GM18517 (cell line): ENCODE measurements around the gene TSACC.

ENCODE experiments used
- ATAC-seq: cut with Tn5 transposase; IDR thresholded peaks from one replicate; pipeline ENCODE4 v1.9.1; 2021; ENCODE audit warnings: mild to moderate bottlenecking, moderate library complexity; ENCODE audit not compliant: unreplicated experiment

The TSACC gene

DNA sequence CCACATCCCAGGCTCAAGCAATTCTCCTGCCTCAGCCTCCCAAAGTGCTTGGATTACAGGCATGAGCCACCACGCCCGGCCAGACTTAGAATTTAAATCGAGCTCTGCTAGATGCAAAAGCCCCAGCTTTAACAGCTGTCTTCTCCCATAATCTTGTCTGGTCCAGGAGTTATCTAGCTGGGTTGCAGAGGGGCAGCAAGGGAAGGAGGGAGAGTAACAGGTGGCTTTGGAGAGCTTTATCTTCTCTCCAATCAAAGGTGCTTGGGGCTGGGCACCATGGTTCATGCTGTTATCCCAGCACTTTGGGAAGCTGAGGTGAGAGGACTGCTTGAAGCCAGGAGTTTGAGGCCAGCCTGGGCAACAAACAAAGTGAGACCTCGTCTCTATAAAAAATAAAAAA is 34.5 kb downstream of the TSACC start:
- ATAC-seq = no peak

DNA sequence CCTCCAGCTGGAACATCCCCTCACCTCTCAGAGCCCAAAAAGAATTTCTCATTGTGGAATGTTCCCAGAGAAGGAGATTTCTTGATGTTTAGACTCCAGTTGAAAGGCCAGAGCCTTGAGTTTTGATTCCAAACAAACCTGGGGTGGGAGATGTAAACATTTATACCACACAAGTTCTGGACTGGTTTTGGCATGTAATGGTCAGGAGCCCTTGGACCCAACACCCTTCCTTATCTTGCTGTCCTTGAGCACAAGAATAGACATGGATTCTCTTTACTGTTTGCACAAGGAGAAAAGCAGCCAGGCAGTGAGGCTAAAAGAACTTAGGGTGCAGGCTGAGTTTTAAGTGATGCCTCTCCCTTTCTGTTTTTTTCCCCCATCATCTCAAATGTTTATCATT is 35.2 kb downstream of the TSACC start:
- ATAC-seq = no peak

DNA sequence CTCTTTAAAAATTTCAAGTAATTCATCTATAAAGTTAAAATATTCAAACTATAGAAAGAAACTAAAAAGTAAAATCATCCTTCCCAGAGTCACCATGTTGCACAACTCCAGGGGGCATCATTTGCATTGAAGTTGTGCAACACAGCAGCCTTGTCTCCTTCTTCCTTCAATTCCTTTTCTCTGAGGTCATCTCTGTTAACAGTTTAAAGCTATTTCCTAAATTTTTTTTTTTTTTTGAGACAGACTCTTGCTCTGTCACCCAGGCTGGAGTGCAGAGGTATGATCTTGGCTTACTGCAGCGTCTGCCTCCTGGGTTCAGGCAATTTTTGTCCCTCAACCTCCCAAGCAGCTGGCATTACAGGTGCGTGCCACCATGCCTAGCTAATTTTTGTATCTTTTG is 37.8 kb downstream of the TSACC start:
- no peak for ATAC-seq

DNA sequence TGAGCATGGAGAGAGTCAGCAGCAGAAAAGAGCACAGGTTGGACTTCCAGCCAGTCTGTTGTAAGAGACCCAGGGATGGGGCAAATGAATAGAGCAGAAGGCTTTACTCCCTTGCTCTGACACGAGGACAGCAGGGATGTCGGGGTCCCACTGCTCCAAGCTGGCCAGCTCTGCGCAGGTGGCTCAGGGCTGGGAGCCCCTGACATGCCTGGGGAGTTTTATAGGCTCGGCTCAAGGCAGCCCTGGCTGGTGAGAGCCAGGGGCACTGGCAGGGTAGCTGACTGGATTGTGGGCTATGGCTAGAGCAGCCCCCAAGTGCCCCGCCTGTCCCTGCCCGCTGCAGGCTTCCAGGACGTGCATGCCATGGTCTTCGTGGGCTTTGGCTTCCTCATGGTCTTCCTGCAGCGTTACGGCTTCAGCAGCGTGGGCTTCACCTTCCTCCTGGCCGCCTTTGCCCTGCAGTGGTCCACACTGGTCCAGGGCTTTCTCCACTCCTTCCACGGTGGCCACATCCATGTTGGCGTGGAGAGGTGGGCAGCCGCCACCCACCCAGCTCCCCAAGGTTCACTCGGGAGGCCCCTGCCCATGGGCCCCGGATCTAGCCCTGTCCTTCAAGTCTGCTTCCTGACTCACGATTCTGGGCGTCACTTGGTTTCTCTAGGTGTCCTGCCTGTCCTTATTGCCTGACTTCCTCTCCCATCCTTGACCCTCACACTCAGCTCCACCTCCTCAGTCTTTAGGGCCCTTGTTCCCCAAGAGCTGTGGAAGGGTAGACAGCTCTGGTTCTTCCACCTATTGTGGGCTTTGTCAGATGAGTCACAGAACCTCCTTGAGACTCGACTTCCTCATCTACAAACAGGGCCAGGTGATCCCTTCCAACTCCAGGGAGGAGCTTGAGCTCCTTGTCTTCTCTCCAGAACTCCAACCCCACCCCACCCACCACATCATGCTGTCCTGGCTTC is 38.9 kb downstream of the TSACC start:
- no peak for ATAC-seq

DNA sequence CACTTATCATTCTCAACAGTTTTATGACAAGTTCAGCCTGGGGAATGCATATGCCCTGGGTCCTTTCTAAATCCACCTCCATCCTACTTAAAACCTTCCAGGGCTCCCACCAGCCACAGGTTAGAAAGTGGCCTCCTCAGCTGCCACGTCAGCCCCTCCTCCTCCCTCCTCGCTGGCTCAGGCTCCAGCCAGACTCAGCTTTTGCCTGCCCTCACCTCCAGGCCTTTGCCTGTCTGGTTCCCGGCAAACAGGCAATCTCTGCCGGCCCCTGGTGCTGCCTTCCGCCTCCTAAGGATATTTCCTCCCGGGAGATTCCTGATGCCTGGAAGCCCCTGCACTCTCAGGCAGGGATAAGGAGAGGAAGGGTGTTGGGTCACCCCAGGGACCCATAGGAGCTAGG is 40.2 kb downstream of the TSACC start:
- no peak for ATAC-seq

DNA sequence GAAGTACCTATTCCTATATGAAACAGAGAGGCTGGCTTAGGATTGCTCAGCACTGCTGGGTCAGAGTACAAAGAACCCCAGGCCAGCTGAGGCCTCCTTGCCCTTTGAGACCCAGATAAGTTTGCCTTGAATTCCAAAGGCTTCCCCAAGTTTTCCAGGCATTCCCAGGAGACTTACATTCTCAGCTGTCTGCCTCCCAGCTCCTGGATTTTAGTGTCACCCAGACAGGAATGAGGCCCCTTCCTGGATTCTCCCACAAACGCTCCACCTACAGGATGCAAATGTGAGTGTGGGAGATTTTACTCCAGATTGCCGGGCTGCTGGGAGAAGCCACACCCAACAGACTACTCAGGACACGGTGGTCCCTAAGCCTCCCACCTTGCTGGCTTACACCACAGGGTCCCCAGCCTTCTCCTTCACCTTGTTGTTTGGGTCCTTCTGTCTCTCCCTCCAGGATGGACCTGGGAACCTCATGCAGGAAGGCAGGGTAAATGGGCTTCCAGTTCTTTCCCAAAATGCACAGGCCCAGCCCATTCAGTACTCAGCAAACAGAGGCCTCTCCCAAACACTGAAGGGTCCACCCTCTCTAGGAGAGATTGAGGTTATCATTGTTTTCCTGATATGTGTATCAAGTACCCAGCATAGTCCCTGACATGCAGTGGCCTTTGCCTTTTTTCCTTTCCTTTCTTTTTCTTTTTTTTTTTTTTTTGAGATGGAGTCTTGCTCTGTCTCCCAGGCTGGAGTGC is 41.3 kb downstream of the TSACC start:
- ATAC-seq = no peak

DNA sequence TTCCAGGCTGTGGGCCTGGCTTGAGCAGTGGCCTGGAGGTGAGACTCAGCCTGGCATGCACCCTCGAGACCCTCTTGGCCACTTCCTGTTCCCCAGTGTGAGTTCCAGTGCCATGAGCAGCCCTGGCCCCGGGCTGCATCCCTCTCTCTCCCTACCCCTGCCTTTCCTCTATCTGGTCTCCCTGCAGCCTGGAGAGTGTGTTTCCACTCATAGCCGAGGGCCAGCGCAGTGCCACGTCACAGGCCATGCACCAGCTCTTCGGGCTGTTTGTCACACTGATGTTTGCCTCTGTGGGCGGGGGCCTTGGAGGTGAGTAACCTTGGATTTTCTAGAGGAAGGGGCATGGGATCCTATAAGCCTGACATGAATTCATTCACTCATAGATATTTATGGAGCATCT is 44.2 kb downstream of the TSACC start:
- no peak for ATAC-seq

DNA sequence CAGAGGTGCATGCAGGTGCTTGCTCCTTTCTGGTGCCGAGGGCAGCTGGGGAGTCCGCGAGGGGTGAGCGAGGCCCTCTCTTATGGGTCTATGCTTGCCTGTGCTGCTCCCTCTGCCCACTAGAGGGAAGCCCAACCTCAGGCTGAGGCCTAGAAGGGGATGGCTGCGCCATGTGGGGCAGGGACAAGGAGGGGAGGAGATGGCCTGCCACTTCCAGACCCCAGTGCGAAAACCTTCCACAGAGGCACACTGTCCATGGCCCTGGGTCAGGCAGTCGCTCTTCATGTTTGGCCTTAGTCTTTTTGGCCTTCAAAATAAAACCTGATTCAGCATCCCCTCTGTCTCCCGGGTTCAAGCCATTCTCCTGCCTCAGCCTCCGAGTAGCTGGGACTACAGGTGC is 44.7 kb downstream of the TSACC start:
- no peak for ATAC-seq

DNA sequence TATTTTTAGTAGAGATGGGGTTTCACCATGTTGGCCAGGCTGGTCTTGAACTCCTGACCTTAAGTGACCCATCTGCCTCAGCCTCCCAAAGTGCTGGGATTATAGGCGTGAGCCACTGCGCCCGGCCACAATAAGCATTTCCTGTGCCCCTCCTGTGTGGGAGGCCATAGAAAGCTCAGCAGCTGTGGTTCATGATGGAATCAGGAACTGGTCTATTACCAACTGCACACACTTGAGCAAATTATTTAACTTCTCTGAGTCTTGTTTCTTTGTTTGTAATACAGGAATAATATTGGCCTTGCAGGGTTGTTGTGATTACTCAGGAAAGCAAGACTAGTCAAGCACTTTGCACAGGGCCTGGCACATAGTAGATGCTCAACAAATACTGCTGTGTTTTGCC is 45.7 kb downstream of the TSACC start:
- ATAC-seq = no peak

DNA sequence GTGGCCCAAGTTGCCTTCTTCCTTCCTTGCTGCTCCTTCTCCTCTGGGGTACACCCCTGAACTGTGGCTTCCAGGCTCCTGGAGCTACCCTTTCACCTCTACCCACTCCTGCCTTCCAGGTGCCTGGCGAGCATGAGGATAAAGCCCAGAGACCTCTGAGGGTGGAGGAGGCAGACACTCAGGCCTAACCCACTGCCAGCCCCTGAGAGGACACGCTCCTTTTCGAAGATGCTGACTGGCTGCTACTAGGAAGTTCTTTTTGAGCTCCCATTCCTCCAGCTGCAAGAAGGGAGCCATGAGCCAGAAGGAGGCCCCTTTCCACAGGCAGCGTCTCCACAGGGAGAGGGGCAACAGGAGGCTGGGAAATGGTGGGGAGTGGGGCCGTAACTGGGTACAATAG is 46.3 kb downstream of the TSACC start:
- ATAC-seq = no peak

DNA sequence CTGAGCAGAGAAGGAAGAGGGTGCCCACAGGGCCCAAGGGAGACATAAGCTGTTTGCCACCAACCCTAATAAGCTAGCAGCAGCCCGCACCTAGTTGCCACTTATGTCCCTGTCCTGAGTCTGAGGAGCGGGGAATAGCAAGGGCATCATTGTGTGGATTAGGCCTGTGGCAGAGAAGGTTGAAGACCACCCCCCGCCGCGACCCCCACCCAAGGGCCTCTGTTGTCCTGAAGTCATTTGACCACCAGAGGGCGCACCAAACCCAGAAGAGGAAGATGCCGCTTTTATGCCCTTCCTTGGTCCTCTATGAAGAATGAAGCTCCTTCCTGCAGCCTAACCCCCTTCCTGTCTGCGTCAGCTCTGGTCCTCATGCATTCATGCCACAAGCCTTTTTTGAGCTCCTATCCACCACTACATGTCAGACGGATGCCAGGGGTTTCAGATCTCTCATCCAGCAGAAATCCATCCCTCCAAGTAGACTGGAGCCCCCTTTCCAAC is 47.3 kb downstream of the TSACC start:
- ATAC-seq = no peak

DNA sequence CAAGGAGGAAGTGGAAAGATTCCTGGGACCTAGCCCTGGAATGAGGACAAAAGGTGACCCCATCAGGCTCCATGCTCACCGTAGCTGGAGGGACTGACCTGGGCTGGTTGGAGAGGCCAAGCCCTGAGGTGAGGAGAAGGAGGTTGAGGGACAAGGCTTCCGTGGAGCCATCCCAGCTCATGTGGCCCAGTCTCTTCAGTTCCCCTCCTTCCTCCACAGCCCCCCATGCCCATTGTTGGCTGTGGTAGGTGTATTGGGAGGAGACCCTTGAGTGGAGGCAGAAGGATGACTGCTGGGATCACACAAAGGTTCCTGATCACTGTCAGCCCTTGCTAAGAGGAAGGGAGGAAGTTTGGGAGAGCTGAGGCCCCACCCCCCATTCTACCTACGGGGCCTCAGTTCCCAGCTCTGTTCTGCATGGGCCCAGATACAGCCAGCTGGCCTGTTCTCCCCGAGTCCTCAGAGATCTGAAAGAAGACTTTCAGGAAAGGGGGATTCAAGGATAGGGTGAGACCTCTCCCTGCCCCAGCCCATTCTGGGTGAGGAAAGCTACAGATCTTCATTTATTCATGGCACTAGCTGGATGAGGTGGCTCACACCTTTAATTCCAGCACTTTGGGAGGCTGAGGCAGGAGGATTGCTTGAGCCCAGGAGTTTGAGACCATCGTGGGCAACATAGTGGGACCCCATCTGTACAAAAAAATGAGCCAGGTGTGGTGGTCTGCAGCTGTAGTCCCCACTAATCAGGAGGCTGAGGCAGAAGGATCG is 48.0 kb downstream of the TSACC start:
- ATAC-seq = no peak

DNA sequence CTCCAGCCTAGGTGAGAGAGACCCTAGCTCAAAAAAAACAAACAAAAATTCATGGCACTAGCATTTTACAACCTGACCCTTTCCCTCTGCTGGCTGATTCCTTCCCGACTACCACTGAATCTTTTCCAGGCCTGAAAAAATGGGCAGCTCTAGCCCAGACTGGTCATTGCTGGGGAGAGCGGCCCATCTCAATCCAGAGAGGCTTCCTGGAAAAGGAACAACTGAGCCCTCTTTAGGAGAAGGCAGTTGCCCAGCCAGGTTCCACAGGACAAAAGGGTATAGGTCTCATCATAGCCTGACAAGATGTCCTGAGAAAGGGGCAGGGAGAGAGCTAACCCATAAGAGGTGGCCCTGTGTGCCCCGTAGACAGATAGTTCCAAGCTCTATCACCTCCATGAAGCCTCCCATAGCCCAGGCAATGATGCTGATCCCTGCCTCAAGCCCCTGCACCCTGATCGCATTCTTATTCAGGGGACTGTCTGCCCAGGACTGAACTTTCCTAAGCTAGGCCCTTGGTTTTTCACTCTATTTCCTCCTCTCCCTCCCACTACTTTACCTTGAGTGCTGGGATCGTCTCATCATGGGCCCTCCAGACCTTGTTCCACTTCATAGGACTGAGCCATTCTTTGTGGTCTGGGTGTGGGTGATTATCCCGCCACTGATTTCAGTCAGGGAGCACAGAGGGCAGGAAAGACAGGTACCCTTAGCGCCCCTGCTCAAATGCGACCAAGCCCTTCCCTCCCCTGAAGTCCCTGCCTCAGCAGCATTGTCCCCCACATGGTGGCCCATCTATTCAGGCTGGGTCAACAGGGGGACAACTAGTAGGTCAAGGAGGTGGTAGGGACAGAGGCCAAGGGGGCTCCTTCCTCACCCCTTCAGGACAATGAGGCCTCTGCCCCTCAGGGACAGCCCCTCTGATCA is 48.9 kb downstream of the TSACC start:
- ATAC-seq = no peak

DNA sequence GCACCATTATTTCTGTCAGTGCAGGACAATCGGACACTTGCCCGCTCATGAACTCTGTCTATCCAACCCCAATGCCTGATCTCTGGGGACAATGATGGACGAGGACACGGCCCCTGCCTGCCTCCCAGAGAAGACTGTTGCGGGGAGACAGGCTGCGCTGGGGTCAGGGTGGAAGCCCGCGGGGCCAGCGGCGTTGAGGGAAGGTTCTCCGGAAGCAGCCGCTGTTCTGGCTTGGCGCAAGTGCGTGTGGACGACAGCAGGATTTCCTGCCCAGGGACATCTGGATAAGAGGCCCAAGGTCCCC is 49.5 kb downstream of the TSACC start:
- ATAC-seq = no peak

DNA sequence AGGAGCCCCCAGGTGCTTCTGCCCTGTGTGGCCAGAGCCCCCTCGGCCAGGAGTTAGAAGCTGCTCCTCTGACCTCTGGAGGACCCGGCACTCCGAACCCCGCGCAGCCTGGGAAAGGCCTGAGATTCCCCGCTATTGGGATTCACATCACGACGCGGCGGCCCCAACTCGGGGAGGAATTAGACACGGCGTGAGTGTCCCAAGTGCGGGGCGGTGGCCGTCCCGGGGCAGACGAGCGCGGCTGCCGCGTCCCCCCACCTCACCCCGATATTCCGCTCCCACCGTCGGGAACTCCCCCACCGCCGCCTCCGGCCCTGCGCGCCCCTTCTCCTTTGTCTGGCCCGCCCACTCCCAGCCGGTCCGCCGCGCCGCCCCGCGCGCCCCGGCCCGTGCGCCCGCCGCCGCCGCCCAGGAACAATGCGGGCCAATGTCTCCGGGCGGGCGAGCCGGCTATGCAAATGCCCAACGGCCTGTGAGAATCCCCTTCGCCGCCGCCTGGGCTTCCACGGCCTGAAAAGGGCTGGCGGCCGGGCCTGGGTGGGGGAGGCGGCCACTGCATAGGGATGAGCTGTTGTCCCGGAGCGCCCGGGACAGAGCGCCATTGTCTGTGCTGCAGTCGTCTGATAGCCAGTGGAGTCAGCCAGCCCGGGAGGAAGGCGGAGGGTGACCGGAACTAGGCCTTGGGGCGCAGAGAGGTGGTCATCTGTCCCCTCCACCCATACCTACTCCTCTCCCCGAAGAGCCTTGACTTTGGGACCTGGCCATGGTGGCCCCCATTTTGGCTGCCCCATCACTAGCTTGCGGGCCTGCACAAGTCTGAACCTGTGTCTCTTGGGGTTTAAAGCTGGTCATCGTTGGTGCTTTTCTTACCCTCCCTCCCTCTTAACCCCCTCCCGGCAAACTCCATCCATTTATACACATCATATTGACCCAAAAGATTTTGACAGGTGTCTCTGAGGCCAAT is 50.1 kb downstream of the TSACC start:
- ATAC-seq = no peak

DNA sequence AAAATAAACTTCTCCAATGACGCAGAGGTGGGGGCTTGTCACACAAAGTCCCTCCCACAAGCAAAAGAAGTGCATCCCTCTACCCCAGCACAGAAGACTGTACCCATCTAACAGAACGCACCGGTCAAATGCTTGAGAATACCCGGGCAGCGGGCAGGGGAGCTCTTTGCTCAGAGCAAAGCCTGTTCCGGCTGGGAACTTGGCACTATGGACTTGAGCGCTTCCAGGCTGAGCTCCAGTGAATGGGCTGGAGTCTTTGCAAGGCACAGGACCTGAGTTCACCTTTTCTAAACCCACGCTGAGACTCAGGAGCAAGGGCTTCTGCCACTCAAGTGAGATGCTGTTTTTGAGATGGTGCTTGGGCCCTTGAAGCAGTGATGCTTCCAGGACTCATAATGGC is 51.0 kb downstream of the TSACC start:
- no peak for ATAC-seq

DNA sequence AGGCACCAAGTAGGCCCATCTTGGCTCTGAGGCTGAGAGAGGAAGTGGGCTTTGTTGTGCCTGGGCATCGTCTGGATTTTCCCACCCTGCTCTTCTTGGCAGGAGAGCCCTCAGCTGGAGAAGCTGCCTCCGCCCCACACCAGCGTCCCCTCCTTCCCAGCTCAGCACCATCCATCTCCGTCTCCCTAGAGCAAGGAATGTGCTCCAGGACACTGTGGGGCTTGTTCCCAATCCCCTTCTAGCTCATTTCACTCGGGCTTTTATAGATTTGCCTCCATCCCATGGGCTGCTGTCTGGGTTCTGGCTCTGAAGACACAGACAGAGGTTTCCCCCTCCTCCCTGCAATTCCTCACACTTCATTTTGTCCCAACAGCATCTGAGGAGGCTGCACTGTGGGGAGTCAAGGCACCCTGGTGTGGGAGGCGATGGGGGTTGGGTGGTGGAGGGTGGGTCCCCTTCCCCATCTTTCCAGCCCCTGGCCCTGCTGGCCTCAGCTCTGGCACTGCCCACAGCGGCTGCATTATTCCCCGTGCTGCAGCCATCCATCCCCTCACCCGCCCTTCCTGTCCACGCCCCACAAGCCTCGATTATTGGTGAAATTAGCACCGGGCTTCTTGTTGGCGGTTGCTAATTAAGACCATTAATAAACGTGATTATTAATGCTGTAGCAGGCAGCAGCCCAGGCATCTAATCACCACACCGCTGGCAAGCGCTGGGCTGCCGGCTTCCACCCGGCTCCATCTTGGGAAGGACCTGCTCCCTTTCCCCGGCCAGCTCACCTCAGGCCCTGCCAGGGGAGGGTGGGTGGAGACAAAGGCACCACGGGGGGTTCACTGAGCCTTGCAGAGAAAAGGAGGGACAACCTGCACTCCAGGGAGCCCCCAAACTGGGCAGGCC is 52.4 kb downstream of the TSACC start:
- no peak for ATAC-seq

DNA sequence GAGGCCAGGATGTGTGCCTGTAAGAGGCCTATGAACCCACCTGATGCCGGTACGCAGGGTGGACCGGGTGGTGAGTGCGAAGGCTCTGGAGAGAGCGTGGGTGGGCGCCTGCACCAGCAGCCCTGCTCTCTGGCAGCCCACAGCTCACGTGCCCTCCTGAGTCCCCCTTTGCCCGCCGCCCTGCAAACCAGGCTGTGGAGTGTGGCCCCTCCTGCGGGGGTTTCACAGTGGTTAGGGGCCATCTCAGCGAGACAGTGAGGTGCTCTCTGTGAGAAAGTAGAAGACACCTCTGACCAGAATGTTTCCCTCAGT is 53.0 kb downstream of the TSACC start:
- ATAC-seq = no peak
